ENCODE data around the gene FREM1. TPM values are rescaled to one million over a fixed set of nuclear protein-coding genes. Genes with fewer than 3 reads are reported as not detected.

Gene FREM1
- total and polyA plus RNA-seq, 2 experiments from 2014 or later = 0.78 to 3.1 TPM

GRCh38 chr9:14906000-14906399 is 4.2 kb downstream of the FREM1 start (continued):
- TF ChIP-seq, protein P1, sequence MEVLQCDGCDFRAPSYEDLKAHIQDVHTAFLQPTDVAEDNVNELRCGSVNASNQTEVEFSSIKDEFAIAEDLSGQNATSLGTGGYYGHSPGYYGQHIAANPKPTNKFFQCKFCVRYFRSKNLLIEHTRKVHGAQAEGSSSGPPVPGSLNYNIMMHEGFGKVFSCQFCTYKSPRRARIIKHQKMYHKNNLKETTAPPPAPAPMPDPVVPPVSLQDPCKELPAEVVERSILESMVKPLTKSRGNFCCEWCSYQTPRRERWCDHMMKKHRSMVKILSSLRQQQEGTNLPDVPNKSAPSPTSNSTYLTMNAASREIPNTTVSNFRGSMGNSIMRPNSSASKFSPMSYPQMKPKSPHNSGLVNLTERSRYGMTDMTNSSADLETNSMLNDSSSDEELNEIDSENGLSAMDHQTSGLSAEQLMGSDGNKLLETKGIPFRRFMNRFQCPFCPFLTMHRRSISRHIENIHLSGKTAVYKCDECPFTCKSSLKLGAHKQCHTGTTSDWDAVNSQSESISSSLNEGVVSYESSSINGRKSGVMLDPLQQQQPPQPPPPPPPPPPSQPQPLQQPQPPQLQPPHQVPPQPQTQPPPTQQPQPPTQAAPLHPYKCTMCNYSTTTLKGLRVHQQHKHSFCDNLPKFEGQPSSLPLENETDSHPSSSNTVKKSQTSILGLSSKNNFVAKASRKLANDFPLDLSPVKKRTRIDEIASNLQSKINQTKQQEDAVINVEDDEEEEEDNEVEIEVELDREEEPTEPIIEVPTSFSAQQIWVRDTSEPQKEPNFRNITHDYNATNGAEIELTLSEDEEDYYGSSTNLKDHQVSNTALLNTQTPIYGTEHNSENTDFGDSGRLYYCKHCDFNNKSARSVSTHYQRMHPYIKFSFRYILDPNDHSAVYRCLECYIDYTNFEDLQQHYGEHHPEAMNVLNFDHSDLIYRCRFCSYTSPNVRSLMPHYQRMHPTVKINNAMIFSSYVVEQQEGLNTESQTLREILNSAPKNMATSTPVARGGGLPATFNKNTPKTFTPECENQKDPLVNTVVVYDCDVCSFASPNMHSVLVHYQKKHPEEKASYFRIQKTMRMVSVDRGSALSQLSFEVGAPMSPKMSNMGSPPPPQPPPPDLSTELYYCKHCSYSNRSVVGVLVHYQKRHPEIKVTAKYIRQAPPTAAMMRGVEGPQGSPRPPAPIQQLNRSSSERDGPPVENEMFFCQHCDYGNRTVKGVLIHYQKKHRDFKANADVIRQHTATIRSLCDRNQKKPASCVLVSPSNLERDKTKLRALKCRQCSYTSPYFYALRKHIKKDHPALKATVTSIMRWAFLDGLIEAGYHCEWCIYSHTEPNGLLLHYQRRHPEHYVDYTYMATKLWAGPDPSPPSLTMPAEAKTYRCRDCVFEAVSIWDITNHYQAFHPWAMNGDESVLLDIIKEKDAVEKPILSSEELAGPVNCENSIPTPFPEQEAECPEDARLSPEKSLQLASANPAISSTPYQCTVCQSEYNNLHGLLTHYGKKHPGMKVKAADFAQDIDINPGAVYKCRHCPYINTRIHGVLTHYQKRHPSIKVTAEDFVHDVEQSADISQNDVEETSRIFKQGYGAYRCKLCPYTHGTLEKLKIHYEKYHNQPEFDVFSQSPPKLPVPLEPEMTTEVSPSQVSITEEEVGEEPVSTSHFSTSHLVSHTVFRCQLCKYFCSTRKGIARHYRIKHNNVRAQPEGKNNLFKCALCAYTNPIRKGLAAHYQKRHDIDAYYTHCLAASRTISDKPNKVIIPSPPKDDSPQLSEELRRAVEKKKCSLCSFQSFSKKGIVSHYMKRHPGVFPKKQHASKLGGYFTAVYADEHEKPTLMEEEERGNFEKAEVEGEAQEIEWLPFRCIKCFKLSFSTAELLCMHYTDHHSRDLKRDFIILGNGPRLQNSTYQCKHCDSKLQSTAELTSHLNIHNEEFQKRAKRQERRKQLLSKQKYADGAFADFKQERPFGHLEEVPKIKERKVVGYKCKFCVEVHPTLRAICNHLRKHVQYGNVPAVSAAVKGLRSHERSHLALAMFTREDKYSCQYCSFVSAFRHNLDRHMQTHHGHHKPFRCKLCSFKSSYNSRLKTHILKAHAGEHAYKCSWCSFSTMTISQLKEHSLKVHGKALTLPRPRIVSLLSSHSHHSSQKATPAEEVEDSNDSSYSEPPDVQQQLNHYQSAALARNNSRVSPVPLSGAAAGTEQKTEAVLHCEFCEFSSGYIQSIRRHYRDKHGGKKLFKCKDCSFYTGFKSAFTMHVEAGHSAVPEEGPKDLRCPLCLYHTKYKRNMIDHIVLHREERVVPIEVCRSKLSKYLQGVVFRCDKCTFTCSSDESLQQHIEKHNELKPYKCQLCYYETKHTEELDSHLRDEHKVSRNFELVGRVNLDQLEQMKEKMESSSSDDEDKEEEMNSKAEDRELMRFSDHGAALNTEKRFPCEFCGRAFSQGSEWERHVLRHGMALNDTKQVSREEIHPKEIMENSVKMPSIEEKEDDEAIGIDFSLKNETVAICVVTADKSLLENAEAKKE (CRISPR knock-in tag; IDR thresholded peaks at IDR 0.05) = no peak
- no peak for TF ChIP-seq JUNB (IDR thresholded peaks at IDR 0.05; ENCODE audit: unreplicated experiment)
- TF ChIP-seq, protein P2, sequence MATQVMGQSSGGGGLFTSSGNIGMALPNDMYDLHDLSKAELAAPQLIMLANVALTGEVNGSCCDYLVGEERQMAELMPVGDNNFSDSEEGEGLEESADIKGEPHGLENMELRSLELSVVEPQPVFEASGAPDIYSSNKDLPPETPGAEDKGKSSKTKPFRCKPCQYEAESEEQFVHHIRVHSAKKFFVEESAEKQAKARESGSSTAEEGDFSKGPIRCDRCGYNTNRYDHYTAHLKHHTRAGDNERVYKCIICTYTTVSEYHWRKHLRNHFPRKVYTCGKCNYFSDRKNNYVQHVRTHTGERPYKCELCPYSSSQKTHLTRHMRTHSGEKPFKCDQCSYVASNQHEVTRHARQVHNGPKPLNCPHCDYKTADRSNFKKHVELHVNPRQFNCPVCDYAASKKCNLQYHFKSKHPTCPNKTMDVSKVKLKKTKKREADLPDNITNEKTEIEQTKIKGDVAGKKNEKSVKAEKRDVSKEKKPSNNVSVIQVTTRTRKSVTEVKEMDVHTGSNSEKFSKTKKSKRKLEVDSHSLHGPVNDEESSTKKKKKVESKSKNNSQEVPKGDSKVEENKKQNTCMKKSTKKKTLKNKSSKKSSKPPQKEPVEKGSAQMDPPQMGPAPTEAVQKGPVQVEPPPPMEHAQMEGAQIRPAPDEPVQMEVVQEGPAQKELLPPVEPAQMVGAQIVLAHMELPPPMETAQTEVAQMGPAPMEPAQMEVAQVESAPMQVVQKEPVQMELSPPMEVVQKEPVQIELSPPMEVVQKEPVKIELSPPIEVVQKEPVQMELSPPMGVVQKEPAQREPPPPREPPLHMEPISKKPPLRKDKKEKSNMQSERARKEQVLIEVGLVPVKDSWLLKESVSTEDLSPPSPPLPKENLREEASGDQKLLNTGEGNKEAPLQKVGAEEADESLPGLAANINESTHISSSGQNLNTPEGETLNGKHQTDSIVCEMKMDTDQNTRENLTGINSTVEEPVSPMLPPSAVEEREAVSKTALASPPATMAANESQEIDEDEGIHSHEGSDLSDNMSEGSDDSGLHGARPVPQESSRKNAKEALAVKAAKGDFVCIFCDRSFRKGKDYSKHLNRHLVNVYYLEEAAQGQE (IDR thresholded peaks at IDR 0.05; ENCODE audit: unreplicated experiment) = no peak

- 0 out of 2 replicates have a peak overlapping the region, but pooled peaks have one; percentile 33 for H3K27ac Mint-ChIP-seq
- peaks cover 2% of the 10 kb centered on the region for H3K27me3 Mint-ChIP-seq (ENCODE audit: insufficient read depth, low read depth, poor library complexity)
- no peak for DNase-seq (ENCODE audit: low spot score)
- H4K20me1 ChIP-seq (replicated peaks; ENCODE audit: insufficient read depth) = no peaks in the 10 kb centered on the region
- H3K4me3 Mint-ChIP-seq = no peak overlapping the region
- no peaks in the 10 kb centered on the region for H3K36me3 ChIP-seq (ENCODE audit: insufficient read depth)
- H2AFZ ChIP-seq = no peak overlapping the region
- H3K4me2 ChIP-seq = no peak overlapping the region
- no peaks in the 10 kb centered on the region for H3K79me2 ChIP-seq (replicated peaks; ENCODE audit: insufficient read depth)
- H3K9me2 ChIP-seq (ENCODE audit: insufficient read depth) = no peaks in the 10 kb centered on the region
- no peak overlapping the region for H3K4me3 ChIP-seq
- no peaks in the 10 kb centered on the region for H3F3A ChIP-seq (replicated peaks; ENCODE audit: low read depth)
- no peaks in the 10 kb centered on the region; the same call in 2 of the 3 replicates for H3K36me3 Mint-ChIP-seq (ENCODE audit: low read depth)
- no peaks in the 10 kb centered on the region for H3K9me3 Mint-ChIP-seq
- H3K27ac ChIP-seq (ENCODE audit: low read depth) = no peak overlapping the region
- H3K27me3 ChIP-seq (ENCODE audit: insufficient read depth) = no peaks in the 10 kb centered on the region
- H3K4me1 ChIP-seq (ENCODE audit: insufficient read depth) = peaks cover 30% of the 10 kb centered on the region
- H3K4me1 Mint-ChIP-seq = peaks cover 34% of the 10 kb centered on the region
- no peak for ATAC-seq
- no peak for TF ChIP-seq ZNF114 (CRISPR knock-in tag; IDR thresholded peaks at IDR 0.05)
- TF ChIP-seq STAT1 (IDR thresholded peaks at IDR 0.05; ENCODE audit: unreplicated experiment) = no peak
- TF ChIP-seq EZH2phosphoT487 (IDR thresholded peaks at IDR 0.05; ENCODE audit: unreplicated experiment) = no peak
- TF ChIP-seq JUNB (IDR thresholded peaks at IDR 0.05; ENCODE audit: unreplicated experiment) = no peak
- TF ChIP-seq, protein P1 (CRISPR knock-in tag; IDR thresholded peaks at IDR 0.05) = no peak
Measured at GRCh38 chr9:14903040-14903439, 7.2 kb downstream of the FREM1 start.
